Activated CD4-positive, alpha-beta memory T cell treated with anti-CD3 and anti-CD28 coated beads, Interleukin-2, amount 10 ng/mL, durations not matched to agents 7 days and 5 days (primary cell): ENCODE results near the gene FGF12. TPM values are rescaled to one million over a fixed set of nuclear protein-coding genes. Genes with fewer than 3 reads are reported as not detected.

Source experiments
- CTCF ChIA-PET: fragments of 350-600 bp; sonication (Branson Sonifier 250); formaldehyde crosslinking; loops from one replicate; lab custom pipeline; 2021; ENCODE audit warnings: antibody characterized with exemption, inconsistent platforms; lab: Charles Lee
- POLR2A ChIA-PET: fragments of 350-600 bp; sonication (Branson Sonifier 250); formaldehyde crosslinking; loops from one replicate; lab custom pipeline; 2021; ENCODE audit warnings: antibody characterized with exemption; lab: Charles Lee
- DNase-seq: peaks from one replicate; pipeline ENCODE4 v3.0.0-alpha.2; 2020
- H3K27ac Mint-ChIP-seq: one replicate; pipeline ENCODE4 v1.8.0; 2021; ENCODE audit warnings: mild to moderate bottlenecking, mixed read lengths
- H3K27me3 Mint-ChIP-seq: one replicate; pipeline ENCODE4 v1.8.0; 2021; ENCODE audit warnings: mixed read lengths
- H3K36me3 Mint-ChIP-seq: one replicate; pipeline ENCODE4 v1.8.0; 2021; ENCODE audit warnings: low read depth, mixed read lengths
- H3K4me1 Mint-ChIP-seq: one replicate; pipeline ENCODE4 v1.8.0; 2021; ENCODE audit warnings: mixed read lengths
- H3K4me3 Mint-ChIP-seq: one replicate; pipeline ENCODE4 v1.8.0; 2021; ENCODE audit warnings: mild to moderate bottlenecking, mixed read lengths
- H3K9me3 Mint-ChIP-seq: one replicate; pipeline ENCODE4 v1.8.0; 2021; ENCODE audit warnings: mixed read lengths
- total RNA-seq, 2 experiments: library from RNA; stranded (reverse); gene quantifications; one replicate each; pipeline ENCODE4 v1.2.3, GENCODE V29; 2021

Gene FGF12
- total RNA-seq, 2 experiments from 2014 or later = not detected

DNA sequence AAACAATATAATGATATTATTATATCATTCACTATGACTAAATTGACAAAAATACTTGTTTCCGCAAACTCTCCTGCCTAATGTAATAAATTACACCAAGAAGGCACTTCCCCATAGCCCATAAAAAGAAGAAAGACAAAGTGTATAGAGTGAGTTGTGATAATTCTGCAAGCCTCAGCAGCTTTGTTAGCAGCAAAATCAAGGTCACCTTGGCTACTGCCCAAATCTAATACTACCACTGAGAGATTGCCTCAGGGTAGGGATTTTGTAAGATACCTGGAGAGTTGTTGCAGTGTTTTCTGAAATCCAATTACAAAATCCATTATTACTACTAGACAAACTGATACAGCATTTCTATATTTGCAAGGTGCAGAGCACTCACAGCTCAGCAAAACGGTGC is 503.5 kb downstream of the FGF12 start:
- no peaks in the 10 kb centered on the region for H3K9me3 Mint-ChIP-seq
- H3K4me3 Mint-ChIP-seq = no peak overlapping the region
- no peak overlapping the region for H3K27ac Mint-ChIP-seq
- H3K27me3 Mint-ChIP-seq = no peaks in the 10 kb centered on the region
- ChIA-PET POLR2A (no interaction called here), CTCF (interaction anchor here (1.2 kb wide), 1 partner anchor 11 kb away, joined by 3 read pairs; no protein-coding TSS in a partner anchor)
- H3K4me1 Mint-ChIP-seq = no peaks in the 10 kb centered on the region
- DNase-seq = no peak
- no peaks in the 10 kb centered on the region for H3K36me3 Mint-ChIP-seq

DNA sequence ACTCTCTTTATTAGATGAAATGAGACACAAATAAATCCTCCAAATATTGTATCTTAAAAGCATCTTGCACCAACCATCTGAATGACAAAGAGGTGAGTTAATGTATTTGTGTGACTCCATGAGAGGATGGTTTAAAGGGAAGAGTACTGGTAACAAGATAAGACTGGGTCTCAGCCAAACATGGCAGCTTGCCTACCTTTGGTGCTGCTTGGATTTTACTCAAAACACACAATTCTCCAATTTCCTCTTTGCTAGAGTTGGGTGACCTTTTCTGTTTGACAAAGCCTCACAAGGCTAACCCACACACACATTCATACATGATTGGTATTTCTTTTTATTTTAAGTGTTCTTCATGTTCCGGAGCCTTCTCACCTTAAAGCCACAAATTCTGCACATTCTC is 506.4 kb downstream of the FGF12 start:
- no peaks in the 10 kb centered on the region for H3K36me3 Mint-ChIP-seq
- H3K4me1 Mint-ChIP-seq = no peaks in the 10 kb centered on the region
- H3K9me3 Mint-ChIP-seq = peaks cover 3% of the 10 kb centered on the region
- DNase-seq = no peak
- H3K27me3 Mint-ChIP-seq = no peaks in the 10 kb centered on the region
- no peak overlapping the region for H3K4me3 Mint-ChIP-seq
- POLR2A ChIA-PET = no interaction called here
- no peak overlapping the region for H3K27ac Mint-ChIP-seq
- CTCF ChIA-PET = no interaction called here

DNA sequence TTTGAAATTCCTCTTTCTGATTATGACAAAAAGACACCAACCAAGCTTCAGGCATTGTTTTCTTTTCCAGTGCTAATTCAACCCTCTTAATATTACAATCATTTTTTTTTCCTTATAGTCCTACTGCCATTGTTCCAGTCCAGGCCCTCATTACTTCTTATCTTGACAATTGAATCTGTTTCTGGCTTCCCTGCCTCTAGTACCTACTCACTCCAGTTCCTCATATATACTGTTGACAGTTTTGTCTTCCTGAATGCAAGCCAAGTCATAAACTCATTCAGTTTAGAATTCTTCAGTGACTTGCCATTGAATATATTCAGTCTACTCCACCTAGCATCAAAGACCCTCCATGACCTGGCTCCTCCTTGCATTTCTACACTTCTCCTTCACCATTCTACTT is 507.4 kb downstream of the FGF12 start:
- Mint-ChIP-seq H3K36me3 (no peaks in the 10 kb centered on the region), H3K27me3 (no peaks in the 10 kb centered on the region), H3K4me1 (no peaks in the 10 kb centered on the region), H3K9me3 (peaks cover 3% of the 10 kb centered on the region), H3K4me3 (no peak overlapping the region), H3K27ac (no peak overlapping the region)
- CTCF ChIA-PET = no interaction called here
- no peak for DNase-seq
- POLR2A ChIA-PET = no interaction called here

DNA sequence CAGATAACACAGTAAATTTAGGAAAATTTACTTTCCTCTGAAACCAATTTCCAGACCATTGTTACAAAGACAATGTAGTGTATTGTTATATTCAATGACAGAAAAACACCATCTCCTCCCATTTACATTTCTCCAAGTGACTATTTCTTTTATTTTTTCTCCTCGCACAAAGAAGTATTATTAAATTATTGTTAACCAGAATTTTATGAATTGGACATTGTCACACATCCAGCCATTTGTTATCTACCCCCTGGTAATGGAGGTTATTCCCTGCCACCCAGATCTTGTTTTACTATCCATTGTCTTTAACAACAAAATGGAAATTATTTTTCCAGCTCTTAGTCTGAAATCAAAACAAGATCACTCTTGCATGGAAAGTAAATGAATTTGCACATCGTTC is 511.3 kb downstream of the FGF12 start:
- no peak overlapping the region for H3K4me3 Mint-ChIP-seq

DNA sequence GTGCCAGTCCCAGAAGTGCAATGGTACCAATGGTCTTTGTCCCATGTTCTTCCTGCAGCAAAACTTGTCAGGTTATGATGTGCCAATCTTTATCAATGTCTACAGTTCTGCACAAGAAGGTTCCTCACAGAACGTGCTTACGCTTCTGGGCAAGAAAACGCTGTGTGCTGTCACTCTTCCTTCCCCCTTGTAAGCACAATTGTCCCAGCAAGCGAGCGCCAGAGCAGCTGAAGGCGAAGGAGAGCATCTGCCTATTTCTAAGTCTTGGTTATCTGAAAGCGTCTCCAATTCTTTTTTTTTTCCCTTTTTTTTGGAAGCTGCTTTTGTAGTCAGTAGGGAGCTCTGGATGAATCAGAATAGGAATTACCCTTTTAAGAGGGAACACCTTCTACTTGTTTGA is 514.4 kb downstream of the FGF12 start:
- POLR2A ChIA-PET = no interaction called here
- Mint-ChIP-seq H3K4me3 (no peak overlapping the region), H3K9me3 (peaks cover 2% of the 10 kb centered on the region), H3K4me1 (no peaks in the 10 kb centered on the region), H3K27me3 (no peaks in the 10 kb centered on the region), H3K36me3 (no peaks in the 10 kb centered on the region), H3K27ac (no peak overlapping the region)
- CTCF ChIA-PET = interaction anchor here (0.7 to 1.1 kb wide), 2 partner anchors 10 to 81 kb away, joined by 3 read pairs; no protein-coding TSS in a partner anchor
- DNase-seq = no peak

More for the DNA sequence above, 511.3 kb downstream of the FGF12 start:
- no peak overlapping the region for H3K27ac Mint-ChIP-seq
- no peaks in the 10 kb centered on the region for H3K27me3 Mint-ChIP-seq
- H3K36me3 Mint-ChIP-seq = no peaks in the 10 kb centered on the region
- POLR2A ChIA-PET = no interaction called here
- CTCF ChIA-PET = no interaction called here
- no peak for DNase-seq
- peaks cover 4% of the 10 kb centered on the region for H3K9me3 Mint-ChIP-seq
- no peaks in the 10 kb centered on the region for H3K4me1 Mint-ChIP-seq

DNA sequence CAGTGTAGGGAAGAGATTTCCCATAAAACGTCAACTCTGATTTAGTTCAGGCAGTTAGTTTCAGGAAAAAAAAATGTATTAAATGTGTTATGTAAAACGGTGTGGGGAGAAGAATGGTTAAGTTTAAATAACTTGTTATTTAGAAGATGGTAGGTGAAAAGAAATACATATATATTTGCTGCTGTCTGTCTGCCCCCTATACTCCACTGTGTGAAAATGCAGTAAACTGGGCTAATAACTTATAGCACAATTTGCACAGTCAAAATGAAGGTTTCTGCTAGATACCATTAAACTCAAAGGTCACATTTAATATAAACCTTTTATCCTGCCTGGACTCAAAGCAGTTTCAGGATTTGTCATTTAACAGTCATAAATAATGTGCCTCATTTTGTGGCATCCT is 515.0 kb downstream of the FGF12 start:
- H3K4me1 Mint-ChIP-seq = no peaks in the 10 kb centered on the region
- no peak for DNase-seq
- H3K36me3 Mint-ChIP-seq = no peaks in the 10 kb centered on the region
- CTCF ChIA-PET = interaction anchor here (0.7 to 1.0 kb wide), 2 partner anchors 81 to 231 kb away, joined by 3 read pairs; no protein-coding TSS in a partner anchor
- no peak overlapping the region for H3K27ac Mint-ChIP-seq
- POLR2A ChIA-PET = no interaction called here
- H3K27me3 Mint-ChIP-seq = no peaks in the 10 kb centered on the region
- peaks cover 2% of the 10 kb centered on the region for H3K9me3 Mint-ChIP-seq
- no peak overlapping the region for H3K4me3 Mint-ChIP-seq

DNA sequence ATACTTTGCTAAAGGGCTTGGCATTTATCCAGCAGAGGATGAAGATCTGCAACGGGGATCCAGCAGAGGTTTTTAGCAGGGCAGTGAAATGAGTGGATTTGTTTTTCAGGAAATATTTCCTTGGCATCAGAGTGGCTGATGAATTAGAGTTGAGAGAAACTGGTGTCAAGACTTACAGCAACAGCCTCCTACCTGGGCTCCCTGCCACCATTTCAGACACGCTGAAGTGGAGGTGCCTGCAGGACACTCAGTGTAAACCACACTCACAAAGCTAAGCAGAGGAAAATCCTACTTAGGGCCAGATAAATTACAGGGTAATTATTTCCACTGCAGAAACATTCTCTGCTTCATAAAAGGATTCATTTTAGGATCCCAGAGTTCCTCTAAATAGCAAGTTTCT is 519.7 kb downstream of the FGF12 start:
- Mint-ChIP-seq H3K4me1 (no peaks in the 10 kb centered on the region), H3K36me3 (no peaks in the 10 kb centered on the region), H3K4me3 (no peak overlapping the region), H3K27ac (no peak overlapping the region), H3K27me3 (no peaks in the 10 kb centered on the region), H3K9me3 (peaks cover 2% of the 10 kb centered on the region)
- POLR2A ChIA-PET = no interaction called here
- no peak for DNase-seq
- CTCF ChIA-PET = no interaction called here

DNA sequence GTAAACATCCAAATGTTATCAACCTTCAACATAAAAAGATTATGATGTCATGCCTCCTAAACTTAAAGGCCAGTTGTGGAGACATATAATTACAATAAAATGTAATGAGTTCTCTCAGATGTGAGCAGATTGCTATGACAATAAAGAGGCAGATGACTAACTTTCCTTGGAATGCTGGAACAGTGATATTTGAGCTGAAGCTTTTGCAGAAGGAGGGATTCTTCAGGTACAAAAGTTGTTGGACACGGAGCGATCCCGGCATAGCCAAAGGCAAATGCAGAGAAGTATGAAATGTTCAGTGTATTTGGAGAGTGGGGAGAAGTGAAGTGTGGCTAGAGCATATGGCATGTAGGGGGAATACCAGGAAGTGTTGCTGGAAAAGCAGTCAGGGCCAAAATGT is 520.1 kb downstream of the FGF12 start:
- Mint-ChIP-seq H3K27ac (no peak overlapping the region), H3K27me3 (no peaks in the 10 kb centered on the region), H3K4me1 (no peaks in the 10 kb centered on the region), H3K36me3 (no peaks in the 10 kb centered on the region), H3K9me3 (peaks cover 2% of the 10 kb centered on the region), H3K4me3 (no peak overlapping the region)
- ChIA-PET POLR2A (no interaction called here), CTCF (no interaction called here)
- no peak for DNase-seq

DNA sequence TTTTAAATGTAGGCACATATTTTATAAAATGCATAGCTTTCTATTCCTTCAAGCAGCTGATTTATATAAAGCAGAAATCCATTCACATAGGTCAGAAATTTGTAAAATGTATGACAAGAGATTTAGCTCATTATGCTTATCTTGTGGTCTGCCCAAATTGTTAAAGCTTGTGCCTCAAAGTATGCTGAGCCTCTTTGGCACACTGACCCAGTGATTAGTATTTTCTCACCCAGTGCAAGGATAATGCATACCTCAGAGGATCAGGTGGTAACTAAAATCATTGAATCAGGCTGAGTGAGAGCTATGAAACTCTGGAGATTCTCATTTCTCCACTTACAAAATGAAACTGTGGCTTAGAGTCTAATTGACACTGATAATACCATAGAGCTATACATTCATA is 533.3 kb downstream of the FGF12 start:
- no peaks in the 10 kb centered on the region for H3K36me3 Mint-ChIP-seq
- no peak for DNase-seq
- CTCF ChIA-PET = interaction anchor here (0.6 to 0.7 kb wide), 2 partner anchors 9 to 234 kb away, joined by 3 read pairs; no protein-coding TSS in a partner anchor
- H3K4me1 Mint-ChIP-seq = no peaks in the 10 kb centered on the region
- H3K4me3 Mint-ChIP-seq = no peak overlapping the region
- H3K27me3 Mint-ChIP-seq = no peaks in the 10 kb centered on the region
- no peaks in the 10 kb centered on the region for H3K9me3 Mint-ChIP-seq
- POLR2A ChIA-PET = no interaction called here
- no peak overlapping the region for H3K27ac Mint-ChIP-seq

DNA sequence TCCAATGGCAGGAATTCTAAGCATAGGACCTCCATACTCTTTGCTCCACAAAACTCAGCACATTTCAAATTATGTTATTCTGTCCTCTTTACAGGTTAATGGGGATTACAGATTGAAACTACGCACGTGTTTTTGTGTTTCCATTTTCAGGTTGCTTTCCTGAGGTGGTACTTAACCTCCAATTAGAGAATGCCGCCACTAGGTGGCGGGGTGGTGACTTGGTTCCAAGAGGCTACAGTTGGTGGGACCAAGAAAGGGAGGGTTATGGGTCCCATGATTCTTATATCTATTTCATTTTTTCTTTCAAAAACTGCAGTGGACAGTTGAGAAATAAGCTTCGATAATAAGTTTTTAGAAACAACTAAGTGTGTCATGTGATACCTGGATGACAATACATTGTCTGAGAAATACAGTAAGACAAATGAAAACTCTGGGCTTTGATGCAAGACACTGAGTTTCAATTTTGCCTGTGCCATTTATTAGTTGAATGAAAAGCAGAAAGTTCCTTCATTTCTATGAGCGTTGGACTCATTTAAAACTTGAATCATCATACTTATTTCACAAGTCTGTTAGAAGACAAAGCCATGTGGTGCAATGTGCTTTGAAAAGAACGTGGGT is 539.0 kb downstream of the FGF12 start:
- Mint-ChIP-seq H3K9me3 (no peaks in the 10 kb centered on the region), H3K4me3 (no peak overlapping the region), H3K36me3 (no peaks in the 10 kb centered on the region), H3K27me3 (peaks cover 1% of the 10 kb centered on the region), H3K4me1 (peaks cover 3% of the 10 kb centered on the region), H3K27ac (no peak overlapping the region)
- POLR2A ChIA-PET = no interaction called here
- CTCF ChIA-PET = interaction anchor here (0.8 to 4.3 kb wide), 3 partner anchors 10 to 256 kb away, joined by 3 to 42 read pairs (median 8); no protein-coding TSS in a partner anchor
- DNase-seq = peak; percentile 42

DNA sequence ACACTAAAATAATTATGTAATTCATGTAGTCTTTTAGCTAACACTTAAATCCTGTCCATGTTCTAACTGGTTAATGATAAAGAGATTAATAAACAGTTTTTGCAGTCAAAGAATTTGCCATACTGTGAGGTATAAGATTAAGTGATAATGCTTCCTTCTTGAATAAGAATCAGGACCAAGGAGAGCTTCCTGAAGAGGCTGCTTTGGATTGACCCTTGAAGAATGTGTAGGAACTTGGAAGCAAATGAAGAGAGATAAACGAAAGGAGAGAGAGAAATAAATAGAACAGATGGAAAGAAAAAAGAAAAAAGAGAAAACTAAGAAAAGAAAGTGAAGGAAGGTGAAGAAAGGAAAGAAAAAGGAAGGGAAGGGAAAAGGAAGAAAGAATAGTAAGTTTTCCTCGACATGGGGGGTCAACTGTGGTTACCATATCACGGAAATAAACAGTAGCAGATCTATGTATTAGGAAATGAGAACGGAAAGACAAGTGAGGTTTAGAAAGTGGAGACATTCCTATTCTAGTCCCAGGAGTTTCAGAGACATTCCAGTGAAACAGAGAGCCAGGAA is 539.8 kb downstream of the FGF12 start:
- no peak overlapping the region for H3K4me3 Mint-ChIP-seq
- peaks cover 1% of the 10 kb centered on the region for H3K27me3 Mint-ChIP-seq
- H3K27ac Mint-ChIP-seq = no peak overlapping the region
- peaks cover 3% of the 10 kb centered on the region for H3K4me1 Mint-ChIP-seq
- no peak for DNase-seq
- H3K36me3 Mint-ChIP-seq = no peaks in the 10 kb centered on the region
- ChIA-PET CTCF (interaction anchor here (2.7 to 4.3 kb wide), 2 partner anchors 11 to 256 kb away, joined by 8 to 42 read pairs; no protein-coding TSS in a partner anchor), POLR2A (no interaction called here)
- H3K9me3 Mint-ChIP-seq = no peaks in the 10 kb centered on the region

DNA sequence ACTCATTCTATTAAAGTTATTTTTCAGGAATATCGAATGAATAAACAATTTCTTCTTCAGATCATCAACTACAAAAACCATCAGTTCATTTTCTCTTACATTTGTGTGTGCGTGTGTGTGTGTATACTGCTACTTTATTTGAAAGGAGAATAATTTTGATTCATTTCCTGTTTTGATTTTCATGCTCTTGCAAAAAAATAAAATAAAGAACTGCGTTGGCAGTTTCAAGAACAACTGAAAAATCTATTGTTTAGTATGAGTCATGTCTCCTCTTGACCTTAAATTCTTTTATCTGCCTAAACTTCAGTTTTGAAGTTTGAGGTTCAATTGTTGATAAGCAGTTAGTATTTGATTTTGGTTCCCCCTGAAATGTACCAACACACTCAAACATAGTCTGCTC is 540.8 kb downstream of the FGF12 start:
- H3K9me3 Mint-ChIP-seq = no peaks in the 10 kb centered on the region
- peaks cover 3% of the 10 kb centered on the region for H3K4me1 Mint-ChIP-seq
- H3K27me3 Mint-ChIP-seq = peaks cover 1% of the 10 kb centered on the region
- no peak for DNase-seq
- no peak overlapping the region for H3K27ac Mint-ChIP-seq
- CTCF ChIA-PET = interaction anchor here (2.7 to 4.3 kb wide), 2 partner anchors 12 to 257 kb away, joined by 8 to 42 read pairs; no protein-coding TSS in a partner anchor
- no peaks in the 10 kb centered on the region for H3K36me3 Mint-ChIP-seq
- no peak overlapping the region for H3K4me3 Mint-ChIP-seq
- POLR2A ChIA-PET = no interaction called here

DNA sequence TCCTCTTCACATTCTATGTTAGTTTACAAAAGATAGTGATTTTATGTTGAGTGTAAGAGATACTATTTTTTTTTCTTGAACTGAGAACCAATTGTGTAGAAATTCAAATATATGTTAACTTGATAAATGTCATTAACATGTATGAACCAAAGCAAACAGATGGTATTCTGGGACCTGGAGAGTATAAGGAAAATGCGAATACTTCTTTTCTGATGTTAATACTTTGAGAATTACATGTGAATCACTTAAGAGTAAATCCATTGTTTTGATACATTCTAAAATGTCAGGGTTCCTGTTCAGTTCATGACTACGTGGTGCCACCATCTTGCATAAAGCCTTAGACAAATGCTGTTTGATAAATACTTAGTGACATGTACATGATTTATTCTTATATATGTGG is 541.3 kb downstream of the FGF12 start:
- ChIA-PET CTCF (interaction anchor here (1.4 kb wide), 1 partner anchor 258 kb away, joined by 3 read pairs; no protein-coding TSS in a partner anchor), POLR2A (no interaction called here)
- no peak overlapping the region for H3K27ac Mint-ChIP-seq
- peaks cover 3% of the 10 kb centered on the region for H3K4me1 Mint-ChIP-seq
- no peak overlapping the region for H3K4me3 Mint-ChIP-seq
- DNase-seq = no peak
- H3K27me3 Mint-ChIP-seq = peaks cover 1% of the 10 kb centered on the region
- H3K36me3 Mint-ChIP-seq = no peaks in the 10 kb centered on the region
- H3K9me3 Mint-ChIP-seq = no peaks in the 10 kb centered on the region
